HepG2 (cell line): ENCODE measurements around the gene MTCH2. TPM values are rescaled to one million over a fixed set of nuclear protein-coding genes. Genes with fewer than 3 reads are reported as not detected.

Source experiments
- AGO2 ChIP-seq: fragments of 200-400 bp; formaldehyde crosslinking; optimal IDR thresholded peaks from 2 replicates; pipeline ENCODE3; 2017; ENCODE audit warnings: mild to moderate bottlenecking, low read depth, low read length, moderate library complexity
- AHR ChIP-seq: IDR thresholded peaks from 2 replicates; pipeline ENCODE4 v1.6.1; 2018; ENCODE audit warnings: missing genetic modification reagents, missing compliant biosample characterization
- ASH2L ChIP-seq: fragments of 300-600, 200-600 bp; sonication (generic); IDR thresholded peaks from 2 replicates; pipeline ENCODE4 v1.7.0; 2017; ENCODE audit warnings: low read depth, mild to moderate bottlenecking, moderate library complexity, mixed read lengths, low read length; ENCODE audit not compliant: insufficient read length
- BCL6 ChIP-seq: IDR thresholded peaks from 2 replicates; pipeline ENCODE4 v1.6.1; 2016; ENCODE audit warnings: missing genetic modification reagents, missing compliant biosample characterization
- BORCS8-MEF2B ChIP-seq: sonication (generic); formaldehyde crosslinking; IDR thresholded peaks from 2 replicates; pipeline ENCODE4 v1.8.0; 2022; ENCODE audit warnings: mild to moderate bottlenecking, missing genetic modification reagents
- DR1 ChIP-seq: sonication (generic); formaldehyde crosslinking; IDR thresholded peaks from 2 replicates; pipeline ENCODE4 v1.8.0; 2021; ENCODE audit warnings: mild to moderate bottlenecking, missing genetic modification reagents, inconsistent platforms
- JUN ChIP-seq: sonication (generic); formaldehyde crosslinking; IDR thresholded peaks from 2 replicates; pipeline ENCODE4 v1.4.0; 2020; ENCODE audit warnings: mild to moderate bottlenecking, missing genetic modification reagents
- JUND ChIP-seq: sonication (generic); formaldehyde crosslinking; IDR thresholded peaks from 2 replicates; pipeline ENCODE4 v1.8.0; 2022; ENCODE audit warnings: mild to moderate bottlenecking, missing genetic modification reagents
- KMT2A ChIP-seq: sonication (generic); formaldehyde crosslinking; IDR thresholded peaks from 2 replicates; pipeline ENCODE4 v1.4.0; 2020; ENCODE audit warnings: missing genetic modification reagents
- MIER2 ChIP-seq: IDR thresholded peaks from 2 replicates; pipeline ENCODE4 v1.6.1; 2016; ENCODE audit warnings: missing biosample characterization, missing genetic modification reagents
- MLLT10 ChIP-seq: sonication (generic); formaldehyde crosslinking; IDR thresholded peaks from 2 replicates; pipeline ENCODE4 v1.4.0; 2020; ENCODE audit warnings: missing genetic modification reagents
- NFRKB ChIP-seq: fragments of 450-650 bp; IDR thresholded peaks from 2 replicates; pipeline ENCODE4 v1.6.1; 2017
- NKX3-1 ChIP-seq: sonication (generic); formaldehyde crosslinking; IDR thresholded peaks from 2 replicates; pipeline ENCODE4 v1.5.0; 2020; ENCODE audit warnings: missing genetic modification reagents
- PCBP2 ChIP-seq: fragments of 200-400 bp; formaldehyde crosslinking; optimal IDR thresholded peaks from 2 replicates; pipeline ENCODE3; 2018; ENCODE audit warnings: low read length, low read depth; ENCODE audit not compliant: poor library complexity, severe bottlenecking
- STAG1 ChIP-seq: sonication (generic); formaldehyde crosslinking; IDR thresholded peaks from 2 replicates; pipeline ENCODE4 v1.4.0; 2020; ENCODE audit warnings: missing genetic modification reagents
- ZNF430 ChIP-seq: sonication (generic); formaldehyde crosslinking; IDR thresholded peaks from 2 replicates; pipeline ENCODE4 v1.9.0; 2021; ENCODE audit warnings: mild to moderate bottlenecking, missing genetic modification reagents
- ZNF761 ChIP-seq: sonication (generic); formaldehyde crosslinking; conservative IDR thresholded peaks from 2 replicates; pipeline ENCODE4 v1.4.0; 2020; ENCODE audit warnings: mild to moderate bottlenecking, missing genetic modification reagents
- polyA plus RNA-seq, 8 experiments: library from polyadenylated mRNA; depleted of rRNA in 3 of 8; stranded (reverse) in 7 of 8; unstranded in 1 of 8; fragments of >200 nt; fragmentation: Illumina TruSeq in 4 of 8; extraction: Trizol in 4 of 8; gene quantifications; 2 replicates each; pipeline versions ENCODE4 v1.2.1 to v1.2.3, GENCODE V29; 2011 to 2016; ENCODE audit warnings: low read depth in 4 of 8, missing spikeins in 1 of 8, mixed read lengths in 1 of 8; ENCODE audit not compliant: insufficient read depth in 1 of 8
- total RNA-seq, 5 experiments: library from RNA; depleted of rRNA; stranded (reverse); fragments of >200 nt; fragmentation: Illumina TruSeq; extraction: Trizol; gene quantifications; 2 replicates each; pipeline ENCODE4 v1.2.3, GENCODE V29; 2016; ENCODE audit warnings: low read depth in 1 of 5
- TF ChIP-seq, protein P1 (sequence below): sonication (generic); formaldehyde crosslinking; conservative IDR thresholded peaks from 2 replicates; pipeline ENCODE4 v1.4.0; 2020; ENCODE audit warnings: missing genetic modification reagents
- TF ChIP-seq, protein P2 (sequence below): IDR thresholded peaks from 2 replicates; pipeline ENCODE4 v1.6.1; 2012; ENCODE audit warnings: low read length, improper control_type of control experiment
- TF ChIP-seq, protein P3 (sequence below), 2 experiments: fragments of 450-650 bp in 1 of 2; sonication (generic) in 1 of 2; formaldehyde crosslinking; IDR thresholded peaks; 2 replicates each; pipeline versions ENCODE4 v1.5.0 to v1.8.0; 2020 to 2022; ENCODE audit warnings: mild to moderate bottlenecking in 1 of 2, missing genetic modification reagents in 1 of 2
- TF ChIP-seq, protein P4 (sequence below): sonication (generic); formaldehyde crosslinking; IDR thresholded peaks from 2 replicates; pipeline ENCODE4 v1.4.0; 2020; ENCODE audit warnings: low read depth, mild to moderate bottlenecking, missing genetic modification reagents

Gene MTCH2
- total and polyA plus RNA-seq, 2 of the 13 experiments (the other 11 are each of a cell fraction or from before 2014, with no cell fraction given), result 112 to 272 TPM

DNA sequence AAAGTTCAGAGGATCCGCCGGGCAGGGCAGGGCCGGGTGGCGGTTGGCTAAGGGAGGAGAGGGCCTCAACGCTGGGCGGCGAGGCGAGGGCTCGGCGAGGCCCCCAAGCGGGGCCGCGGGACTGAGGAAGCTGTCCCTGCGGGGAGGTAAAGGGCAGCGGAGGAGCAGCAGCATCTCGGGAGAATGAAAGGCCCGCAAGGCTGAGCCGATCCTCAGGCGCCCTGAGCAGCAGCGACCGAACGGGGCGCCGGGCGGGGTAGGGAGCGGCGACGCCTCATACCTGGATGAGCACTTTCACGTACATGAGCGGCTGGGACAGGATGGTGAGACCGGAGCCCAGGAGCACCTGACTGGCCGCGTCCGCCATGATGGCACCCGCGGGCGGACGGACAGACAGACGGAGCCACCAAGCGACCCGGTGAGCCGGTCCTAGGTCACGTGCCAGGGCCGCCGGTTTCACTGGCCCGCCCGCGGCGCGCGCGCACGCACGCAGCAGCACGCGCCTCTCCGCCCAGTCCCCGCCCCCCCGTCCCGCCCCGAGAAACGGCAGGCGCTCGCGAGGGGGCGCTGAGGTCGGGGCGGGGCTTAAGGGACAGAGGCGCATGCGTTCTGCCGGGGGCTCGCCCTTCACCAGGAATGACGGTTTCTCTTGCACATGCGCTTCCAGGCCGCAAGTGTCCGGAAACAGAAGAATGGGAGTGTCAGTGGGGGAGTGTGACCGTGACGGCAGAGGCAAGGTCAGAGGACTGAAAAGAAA is at the start of gene MTCH2 (continued):
- TF ChIP-seq, protein P1, sequence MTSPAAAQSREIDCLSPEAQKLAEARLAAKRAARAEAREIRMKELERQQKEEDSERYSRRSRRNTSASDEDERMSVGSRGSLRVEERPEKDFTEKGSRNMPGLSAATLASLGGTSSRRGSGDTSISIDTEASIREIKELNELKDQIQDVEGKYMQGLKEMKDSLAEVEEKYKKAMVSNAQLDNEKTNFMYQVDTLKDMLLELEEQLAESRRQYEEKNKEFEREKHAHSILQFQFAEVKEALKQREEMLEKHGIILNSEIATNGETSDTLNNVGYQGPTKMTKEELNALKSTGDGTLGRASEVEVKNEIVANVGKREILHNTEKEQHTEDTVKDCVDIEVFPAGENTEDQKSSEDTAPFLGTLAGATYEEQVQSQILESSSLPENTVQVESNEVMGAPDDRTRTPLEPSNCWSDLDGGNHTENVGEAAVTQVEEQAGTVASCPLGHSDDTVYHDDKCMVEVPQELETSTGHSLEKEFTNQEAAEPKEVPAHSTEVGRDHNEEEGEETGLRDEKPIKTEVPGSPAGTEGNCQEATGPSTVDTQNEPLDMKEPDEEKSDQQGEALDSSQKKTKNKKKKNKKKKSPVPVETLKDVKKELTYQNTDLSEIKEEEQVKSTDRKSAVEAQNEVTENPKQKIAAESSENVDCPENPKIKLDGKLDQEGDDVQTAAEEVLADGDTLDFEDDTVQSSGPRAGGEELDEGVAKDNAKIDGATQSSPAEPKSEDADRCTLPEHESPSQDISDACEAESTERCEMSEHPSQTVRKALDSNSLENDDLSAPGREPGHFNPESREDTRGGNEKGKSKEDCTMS (CRISPR knock-in tag), result 0 out of 2 replicates have a peak, but pooled peaks have one; percentile 18
- TF ChIP-seq NFRKB (no peak), ZNF430 (CRISPR knock-in tag) (0 out of 2 replicates have a peak, but pooled peaks have one; percentile 18), JUN (CRISPR knock-in tag) (peak; percentile 33), KMT2A (CRISPR knock-in tag) (peak; percentile 84; the same call in 1 of the 2 replicates), NKX3-1 (peak; percentile 94; the same call in 1 of the 2 replicates), PCBP2 (no peak), BCL6 (CRISPR knock-in tag) (peak; percentile 33; the same call in 1 of the 2 replicates), STAG1 (CRISPR knock-in tag) (peak; percentile 11; the same call in 1 of the 2 replicates), JUND (CRISPR knock-in tag) (peak; percentile 53), BORCS8-MEF2B (CRISPR knock-in tag) (peak; percentile 85), DR1 (CRISPR knock-in tag) (peak; percentile 78; the same call in 1 of the 2 replicates), MLLT10 (CRISPR knock-in tag) (0 out of 2 replicates have a peak, but pooled peaks have one; percentile 68), ASH2L (peak; percentile 93), AGO2 (peak; percentile 95), AHR (0 out of 2 replicates have a peak, but pooled peaks have one; percentile 29), MIER2 (CRISPR knock-in tag) (peak; percentile 27; the same call in 1 of the 2 replicates), ZNF761 (CRISPR knock-in tag) (no peak; the same call in 1 of the 2 replicates)
- TF ChIP-seq, protein P2, sequence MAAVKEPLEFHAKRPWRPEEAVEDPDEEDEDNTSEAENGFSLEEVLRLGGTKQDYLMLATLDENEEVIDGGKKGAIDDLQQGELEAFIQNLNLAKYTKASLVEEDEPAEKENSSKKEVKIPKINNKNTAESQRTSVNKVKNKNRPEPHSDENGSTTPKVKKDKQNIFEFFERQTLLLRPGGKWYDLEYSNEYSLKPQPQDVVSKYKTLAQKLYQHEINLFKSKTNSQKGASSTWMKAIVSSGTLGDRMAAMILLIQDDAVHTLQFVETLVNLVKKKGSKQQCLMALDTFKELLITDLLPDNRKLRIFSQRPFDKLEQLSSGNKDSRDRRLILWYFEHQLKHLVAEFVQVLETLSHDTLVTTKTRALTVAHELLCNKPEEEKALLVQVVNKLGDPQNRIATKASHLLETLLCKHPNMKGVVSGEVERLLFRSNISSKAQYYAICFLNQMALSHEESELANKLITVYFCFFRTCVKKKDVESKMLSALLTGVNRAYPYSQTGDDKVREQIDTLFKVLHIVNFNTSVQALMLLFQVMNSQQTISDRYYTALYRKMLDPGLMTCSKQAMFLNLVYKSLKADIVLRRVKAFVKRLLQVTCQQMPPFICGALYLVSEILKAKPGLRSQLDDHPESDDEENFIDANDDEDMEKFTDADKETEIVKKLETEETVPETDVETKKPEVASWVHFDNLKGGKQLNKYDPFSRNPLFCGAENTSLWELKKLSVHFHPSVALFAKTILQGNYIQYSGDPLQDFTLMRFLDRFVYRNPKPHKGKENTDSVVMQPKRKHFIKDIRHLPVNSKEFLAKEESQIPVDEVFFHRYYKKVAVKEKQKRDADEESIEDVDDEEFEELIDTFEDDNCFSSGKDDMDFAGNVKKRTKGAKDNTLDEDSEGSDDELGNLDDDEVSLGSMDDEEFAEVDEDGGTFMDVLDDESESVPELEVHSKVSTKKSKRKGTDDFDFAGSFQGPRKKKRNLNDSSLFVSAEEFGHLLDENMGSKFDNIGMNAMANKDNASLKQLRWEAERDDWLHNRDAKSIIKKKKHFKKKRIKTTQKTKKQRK, result no peak
- TF ChIP-seq, protein P3, sequence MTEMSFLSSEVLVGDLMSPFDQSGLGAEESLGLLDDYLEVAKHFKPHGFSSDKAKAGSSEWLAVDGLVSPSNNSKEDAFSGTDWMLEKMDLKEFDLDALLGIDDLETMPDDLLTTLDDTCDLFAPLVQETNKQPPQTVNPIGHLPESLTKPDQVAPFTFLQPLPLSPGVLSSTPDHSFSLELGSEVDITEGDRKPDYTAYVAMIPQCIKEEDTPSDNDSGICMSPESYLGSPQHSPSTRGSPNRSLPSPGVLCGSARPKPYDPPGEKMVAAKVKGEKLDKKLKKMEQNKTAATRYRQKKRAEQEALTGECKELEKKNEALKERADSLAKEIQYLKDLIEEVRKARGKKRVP (CRISPR knock-in tag; IDR thresholded peaks at IDR 0.05), result no peak; a peak in 1 of 4 replicates
- TF ChIP-seq, protein P4, sequence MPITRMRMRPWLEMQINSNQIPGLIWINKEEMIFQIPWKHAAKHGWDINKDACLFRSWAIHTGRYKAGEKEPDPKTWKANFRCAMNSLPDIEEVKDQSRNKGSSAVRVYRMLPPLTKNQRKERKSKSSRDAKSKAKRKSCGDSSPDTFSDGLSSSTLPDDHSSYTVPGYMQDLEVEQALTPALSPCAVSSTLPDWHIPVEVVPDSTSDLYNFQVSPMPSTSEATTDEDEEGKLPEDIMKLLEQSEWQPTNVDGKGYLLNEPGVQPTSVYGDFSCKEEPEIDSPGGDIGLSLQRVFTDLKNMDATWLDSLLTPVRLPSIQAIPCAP (CRISPR knock-in tag), result no peak
